Fibroblast of skin of left biceps (primary cell): ENCODE measurements around the gene BAD.

ENCODE experiments used
- DNase-seq, 2 experiments: peaks; one replicate each; pipeline ENCODE4 v3.0.0-alpha.2; 2013; ENCODE audit warnings: low read depth in 2 of 2

Gene BAD

GRCh38 chr11:64275841-64276240 lies 8.6 kb downstream of the BAD start:
- no peak for DNase-seq

GRCh38 chr11:64275031-64275800 lies 9.2 kb downstream of the BAD start:
- DNase-seq: no peak

GRCh38 chr11:64269540-64270220 lies 14.8 kb downstream of the BAD start:
- peak; percentile 100 for DNase-seq

GRCh38 chr11:64268893-64269539 lies 15.4 kb downstream of the BAD start:
- DNase-seq: no peak

GRCh38 chr11:64268025-64268892 lies 16.2 kb downstream of the BAD start:
- no peak for DNase-seq

- no peak for DNase-seq
Measured at GRCh38 chr11:64267207-64267945, 17.1 kb downstream of the BAD start.

- DNase-seq: no peak
Measured at GRCh38 chr11:64266339-64266738, 18.1 kb downstream of the BAD start.

GRCh38 chr11:64265176-64266160 lies 19.0 kb downstream of the BAD start:
- DNase-seq: no peak

- DNase-seq: no peak
Measured at GRCh38 chr11:64264371-64264852, 20.1 kb downstream of the BAD start.

GRCh38 chr11:64263947-64264317 lies 20.5 kb downstream of the BAD start:
- no peak for DNase-seq

- no peak for DNase-seq
Measured at GRCh38 chr11:64263021-64263946, 21.2 kb downstream of the BAD start.

- DNase-seq: no peak
Measured at GRCh38 chr11:64262271-64263002, 22.0 kb downstream of the BAD start.

- no peak for DNase-seq
Measured at GRCh38 chr11:64261556-64262080, 22.8 kb downstream of the BAD start.

GRCh38 chr11:64260147-64260708 lies 24.2 kb downstream of the BAD start:
- no peak for DNase-seq

GRCh38 chr11:64259533-64260067 lies 24.9 kb downstream of the BAD start:
- DNase-seq: no peak

- no peak for DNase-seq
Measured at GRCh38 chr11:64258946-64259532, 25.4 kb downstream of the BAD start.

- no peak for DNase-seq
Measured at GRCh38 chr11:64258356-64258755, 26.1 kb downstream of the BAD start.
